Measurements from ENCODE around the gene SLC66A1.

SLC66A1 gene

DNA sequence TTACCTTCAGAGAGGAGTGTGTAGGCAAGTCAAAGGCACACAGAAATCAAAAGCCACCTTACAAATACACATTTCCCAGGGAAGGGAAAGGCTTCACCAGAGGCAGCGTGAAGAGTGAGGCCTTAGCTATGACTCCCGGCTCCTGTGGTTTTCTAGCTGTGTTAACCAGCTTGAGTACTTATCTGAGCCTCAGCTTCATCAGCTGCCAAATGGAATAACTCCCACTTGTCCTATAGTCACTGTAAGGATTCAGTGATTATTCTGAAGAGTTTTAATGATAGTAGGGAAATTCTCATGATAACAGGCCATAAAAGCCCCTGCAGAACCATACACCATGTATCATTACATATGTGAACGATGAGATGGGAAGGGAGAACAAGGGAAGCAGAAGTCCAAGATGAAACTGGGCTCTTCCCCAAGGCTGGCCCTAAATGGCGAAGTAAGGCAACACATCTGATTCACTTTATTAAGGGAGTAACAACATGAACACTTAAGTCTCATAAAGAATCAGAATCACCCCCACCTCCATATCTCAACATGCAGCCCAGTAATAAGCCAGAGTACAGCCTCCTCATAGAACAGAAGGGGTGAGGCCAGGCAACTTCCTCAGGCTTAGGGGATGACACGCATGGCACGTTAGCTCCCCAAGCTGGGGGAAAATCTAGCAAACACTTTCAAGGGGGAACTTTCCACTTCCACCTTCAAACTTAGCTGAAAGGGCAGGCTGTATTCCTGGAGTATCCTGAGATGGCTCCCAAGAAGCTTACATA is 63.7 kb downstream of the SLC66A1 start:
- H3K4me3 ChIP-seq (ENCODE audit: severe bottlenecking), result no peak overlapping the region
- no peak for DNase-seq (ENCODE audit: low spot score)
- ATAC-seq (ENCODE audit: low read depth), result no peak
- no peaks in the 10 kb centered on the region for H3K9me3 ChIP-seq (ENCODE audit: severe bottlenecking)
- peaks cover 42% of the 10 kb centered on the region for H3K36me3 ChIP-seq (ENCODE audit: low read depth)
- no peaks in the 10 kb centered on the region for H3K27me3 ChIP-seq (ENCODE audit: insufficient read depth, poor library complexity, severe bottlenecking)
- TF ChIP-seq, protein P1, sequence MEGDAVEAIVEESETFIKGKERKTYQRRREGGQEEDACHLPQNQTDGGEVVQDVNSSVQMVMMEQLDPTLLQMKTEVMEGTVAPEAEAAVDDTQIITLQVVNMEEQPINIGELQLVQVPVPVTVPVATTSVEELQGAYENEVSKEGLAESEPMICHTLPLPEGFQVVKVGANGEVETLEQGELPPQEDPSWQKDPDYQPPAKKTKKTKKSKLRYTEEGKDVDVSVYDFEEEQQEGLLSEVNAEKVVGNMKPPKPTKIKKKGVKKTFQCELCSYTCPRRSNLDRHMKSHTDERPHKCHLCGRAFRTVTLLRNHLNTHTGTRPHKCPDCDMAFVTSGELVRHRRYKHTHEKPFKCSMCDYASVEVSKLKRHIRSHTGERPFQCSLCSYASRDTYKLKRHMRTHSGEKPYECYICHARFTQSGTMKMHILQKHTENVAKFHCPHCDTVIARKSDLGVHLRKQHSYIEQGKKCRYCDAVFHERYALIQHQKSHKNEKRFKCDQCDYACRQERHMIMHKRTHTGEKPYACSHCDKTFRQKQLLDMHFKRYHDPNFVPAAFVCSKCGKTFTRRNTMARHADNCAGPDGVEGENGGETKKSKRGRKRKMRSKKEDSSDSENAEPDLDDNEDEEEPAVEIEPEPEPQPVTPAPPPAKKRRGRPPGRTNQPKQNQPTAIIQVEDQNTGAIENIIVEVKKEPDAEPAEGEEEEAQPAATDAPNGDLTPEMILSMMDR (IDR thresholded peaks at IDR 0.05; ENCODE audit: poor library complexity, severe bottlenecking), result no peak
- H3K4me1 ChIP-seq (ENCODE audit: insufficient read depth, poor library complexity, severe bottlenecking), result no peaks in the 10 kb centered on the region
- no peak overlapping the region for H3K27ac ChIP-seq (ENCODE audit: poor library complexity, severe bottlenecking)

DNA sequence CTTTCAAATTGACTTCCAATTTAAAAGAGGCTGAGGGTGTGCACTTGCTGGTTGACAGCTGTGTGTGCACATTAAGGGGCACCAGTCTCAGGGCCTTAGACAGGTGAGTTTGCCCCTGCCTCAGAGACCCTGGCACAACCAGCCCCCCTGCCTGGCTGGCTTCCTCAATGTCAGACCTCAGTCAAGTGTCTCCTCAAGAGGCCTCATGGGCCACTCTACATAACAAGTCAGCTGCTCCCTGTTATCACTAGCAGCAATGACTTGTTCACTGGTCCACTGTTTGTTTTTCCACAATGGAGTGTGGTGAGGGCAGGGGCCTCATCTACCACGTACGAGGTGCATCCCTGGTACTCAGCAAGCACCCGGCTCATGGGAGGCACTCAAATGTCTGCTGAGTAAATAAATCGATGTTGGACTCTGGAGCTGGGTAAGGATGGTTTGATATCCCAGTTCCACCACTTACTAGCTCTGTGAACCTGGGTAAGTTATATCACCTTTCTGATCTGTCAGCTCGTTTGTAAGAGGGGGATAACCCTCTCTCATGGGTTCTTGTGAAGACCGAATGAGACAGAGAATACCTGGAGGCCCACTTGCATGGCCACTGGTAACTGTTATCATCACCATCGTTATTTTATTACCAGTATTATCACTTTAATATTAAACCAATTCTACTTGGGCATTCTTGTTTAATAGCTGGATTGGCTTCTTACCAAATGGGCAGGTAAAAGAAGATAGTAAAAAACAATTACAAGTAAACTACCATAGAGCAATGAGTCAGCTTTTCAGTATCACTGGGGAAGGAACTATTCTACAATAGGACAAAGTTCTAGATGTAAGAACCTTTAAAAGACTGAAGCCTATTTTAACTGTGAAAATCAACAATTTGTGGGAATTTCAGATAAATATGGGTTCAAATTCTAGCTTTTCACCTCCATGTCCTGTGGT is 64.6 kb downstream of the SLC66A1 start:
- no peak overlapping the region for H3K4me3 ChIP-seq (ENCODE audit: severe bottlenecking)
- H3K9me3 ChIP-seq (ENCODE audit: severe bottlenecking), result no peaks in the 10 kb centered on the region
- DNase-seq (ENCODE audit: low spot score) (no peak), ATAC-seq (ENCODE audit: low read depth) (no peak)
- no peaks in the 10 kb centered on the region for H3K4me1 ChIP-seq (ENCODE audit: insufficient read depth, poor library complexity, severe bottlenecking)
- no peak overlapping the region for H3K27ac ChIP-seq (ENCODE audit: poor library complexity, severe bottlenecking)
- H3K36me3 ChIP-seq (ENCODE audit: low read depth), result peaks cover 44% of the 10 kb centered on the region
- H3K27me3 ChIP-seq (ENCODE audit: insufficient read depth, poor library complexity, severe bottlenecking), result no peaks in the 10 kb centered on the region
- TF ChIP-seq, protein P1 (IDR thresholded peaks at IDR 0.05; ENCODE audit: poor library complexity, severe bottlenecking), result no peak

DNA sequence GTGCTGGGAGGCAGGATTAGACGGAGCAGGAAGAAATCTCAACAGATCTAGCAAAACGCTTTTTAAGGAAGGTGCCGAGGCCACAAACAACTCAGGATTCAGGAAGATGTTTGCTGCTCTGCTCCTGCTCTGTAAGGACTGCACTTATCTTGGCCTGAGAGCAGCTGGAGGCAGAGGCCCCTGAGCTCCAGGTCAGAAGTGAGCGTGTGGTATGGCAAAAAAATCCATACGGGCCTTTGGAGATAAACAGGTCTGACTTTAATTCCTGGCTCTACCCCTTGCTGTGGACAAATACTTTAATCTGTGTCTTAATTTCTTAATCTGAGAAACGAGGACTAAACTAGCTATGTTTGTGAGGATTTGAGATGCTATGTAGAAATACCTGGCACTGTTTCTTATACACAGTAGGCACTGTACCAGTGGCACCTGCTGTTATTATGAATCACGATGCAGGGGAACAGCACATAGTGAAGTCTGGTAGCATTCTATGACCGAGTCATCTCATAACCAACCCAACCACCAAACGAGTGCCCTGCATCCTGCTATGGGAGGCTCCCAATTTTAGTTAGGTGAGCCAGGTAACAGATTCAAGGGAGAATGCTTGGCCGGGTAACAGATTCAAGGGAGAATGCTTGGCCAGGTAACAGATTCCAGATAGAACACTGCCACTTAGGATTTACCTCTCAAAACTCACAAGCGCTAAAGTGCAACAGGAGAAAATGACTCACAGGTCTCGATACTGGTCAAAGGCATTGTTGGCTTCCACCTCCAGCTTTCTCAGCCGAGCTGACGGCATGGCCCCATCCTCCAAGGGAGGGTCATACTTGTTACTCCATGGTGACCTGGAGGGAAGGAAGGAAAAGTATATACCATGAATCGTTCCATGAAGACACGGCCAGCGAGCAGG is 65.9 kb downstream of the SLC66A1 start:
- Histone ChIP-seq H3K4me3 (ENCODE audit: severe bottlenecking) (no peak overlapping the region), H3K27me3 (ENCODE audit: insufficient read depth, poor library complexity, severe bottlenecking) (no peaks in the 10 kb centered on the region), H3K9me3 (ENCODE audit: severe bottlenecking) (no peaks in the 10 kb centered on the region), H3K4me1 (ENCODE audit: insufficient read depth, poor library complexity, severe bottlenecking) (no peaks in the 10 kb centered on the region), H3K27ac (ENCODE audit: poor library complexity, severe bottlenecking) (no peak overlapping the region), H3K36me3 (ENCODE audit: low read depth) (peaks cover 43% of the 10 kb centered on the region)
- DNase-seq (ENCODE audit: low spot score) (no peak), ATAC-seq (ENCODE audit: low read depth) (no peak)
- TF ChIP-seq, protein P1 (IDR thresholded peaks at IDR 0.05; ENCODE audit: poor library complexity, severe bottlenecking), result no peak

All from RWPE2 (cell line).